Stomach (tissue), 4 donors: ENCODE measurements around the gene CBL.

Experiments used
- CTCF ChIP-seq, 7 experiments: fragments of 450-650 bp in 4 of 7; fragments of 200-600 bp in 3 of 7; sonication (generic) in 3 of 7; IDR thresholded peaks; one replicate each; pipeline ENCODE4 v1.5.1; 2016 to 2019; ENCODE audit warnings: antibody characterized with exemption in 7 of 7, control low read depth in 2 of 7, mild to moderate bottlenecking in 1 of 7
- EP300 ChIP-seq: sonication (generic); formaldehyde crosslinking; IDR thresholded peaks from one replicate; pipeline ENCODE4 v1.6.1; 2017; ENCODE audit warnings: antibody characterized with exemption
- POLR2A ChIP-seq, 4 donors: fragments of 450-650 bp; IDR thresholded peaks; one replicate each; pipeline ENCODE4 v1.6.1; 2016; ENCODE audit warnings: antibody characterized with exemption in 4 of 4, control low read depth in 2 of 4, mild to moderate bottlenecking in 1 of 4, moderate library complexity in 1 of 4
- POLR2AphosphoS5 ChIP-seq, 3 donors: sonication (generic); formaldehyde crosslinking; IDR thresholded peaks; one replicate each; pipeline ENCODE4 v1.6.1; 2016; ENCODE audit warnings: antibody characterized with exemption in 3 of 3

GRCh38 chr11:119179342-119179741 is 26.8 kb upstream of the CBL start:
- TF ChIP-seq CTCF (IDR thresholded peaks at IDR 0.05): no peak
- no peak for TF ChIP-seq EP300
- no peak for TF ChIP-seq POLR2A (IDR thresholded peaks at IDR 0.05)
- TF ChIP-seq POLR2AphosphoS5 (IDR thresholded peaks at IDR 0.05): no peak
